Vagina (tissue), 2 donors: ENCODE results near the gene TICAM1.

ENCODE experiments used
- CTCF ChIP-seq, 3 experiments: fragments of 450-650 bp in 2 of 3; fragments of 200-600 bp in 1 of 3; sonication (generic) in 1 of 3; IDR thresholded peaks; one replicate each; pipeline ENCODE4 v1.5.1; 2017 to 2019; ENCODE audit warnings: antibody characterized with exemption in 3 of 3, mild to moderate bottlenecking in 2 of 3, moderate library complexity in 2 of 3
- POLR2A ChIP-seq, 2 donors: fragments of 450-650 bp; IDR thresholded peaks; one replicate each; pipeline ENCODE4 v1.6.1; 2017; ENCODE audit warnings: antibody characterized with exemption in 2 of 2, mild to moderate bottlenecking in 2 of 2, moderate library complexity in 2 of 2

DNA sequence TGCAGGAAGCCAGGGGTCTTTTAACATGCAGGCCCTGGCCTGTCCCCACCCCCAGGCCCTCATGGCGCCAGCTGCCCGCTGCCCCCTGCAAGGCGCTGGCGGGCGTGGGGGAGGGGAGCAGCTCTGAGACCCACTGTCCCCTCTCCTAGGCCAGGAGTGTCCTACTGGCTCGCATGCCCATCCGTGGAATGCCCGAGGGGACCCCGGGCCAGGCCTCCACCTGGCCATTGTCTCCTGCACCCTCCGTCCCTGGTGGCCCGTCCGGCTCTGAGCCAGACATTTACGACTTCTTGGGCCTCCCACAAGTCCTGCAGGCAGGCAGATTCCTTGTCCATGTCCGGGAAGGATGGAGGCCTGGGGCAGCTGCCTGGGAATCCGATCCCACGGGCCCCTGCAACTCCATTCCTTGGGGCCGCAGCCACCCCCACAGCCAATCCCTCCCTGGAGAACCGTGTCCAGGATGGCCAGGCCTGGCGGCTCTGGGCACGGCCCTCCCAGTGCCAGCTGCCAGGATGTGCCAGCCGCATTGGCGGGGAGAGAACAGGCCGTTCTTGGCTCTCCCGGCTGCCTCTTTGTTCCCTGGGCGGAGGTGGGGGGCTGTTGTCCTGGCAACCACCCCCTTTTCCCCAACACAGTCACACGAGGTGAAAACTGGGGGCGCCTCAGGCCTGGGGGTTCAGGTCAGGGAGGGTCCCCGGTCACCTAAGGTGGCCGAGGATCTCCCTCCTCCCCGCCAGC lies 46.4 kb upstream of the TICAM1 start:
- no peak for TF ChIP-seq CTCF (IDR thresholded peaks at IDR 0.05)
- no peak for TF ChIP-seq POLR2A (IDR thresholded peaks at IDR 0.05)
